Neuron (in vitro differentiated cells): ENCODE results near the gene TJP2.

Source experiments
- H2AFZ ChIP-seq: one replicate; pipeline ENCODE4 v1.6.1; 2013; ENCODE audit warnings: low read depth, mild to moderate bottlenecking, inconsistent platforms, low read length, moderate library complexity
- H3K27me3 ChIP-seq: one replicate; pipeline ENCODE4 v1.6.1; 2013; ENCODE audit warnings: low read length; ENCODE audit not compliant: insufficient read depth
- H3K36me3 ChIP-seq: one replicate; pipeline ENCODE4 v1.6.1; 2013; ENCODE audit warnings: low read length; ENCODE audit not compliant: insufficient read depth
- H3K4me1 ChIP-seq: one replicate; pipeline ENCODE4 v1.6.1; 2013; ENCODE audit warnings: low read length; ENCODE audit not compliant: insufficient read depth
- H3K4me3 ChIP-seq: 2 replicates; pipeline ENCODE4 v1.5.1; 2013; ENCODE audit warnings: mild to moderate bottlenecking, low read length, moderate library complexity
- H3K9me3 ChIP-seq: one replicate; pipeline ENCODE4 v1.6.1; 2013; ENCODE audit warnings: low read length

TJP2 gene

DNA sequence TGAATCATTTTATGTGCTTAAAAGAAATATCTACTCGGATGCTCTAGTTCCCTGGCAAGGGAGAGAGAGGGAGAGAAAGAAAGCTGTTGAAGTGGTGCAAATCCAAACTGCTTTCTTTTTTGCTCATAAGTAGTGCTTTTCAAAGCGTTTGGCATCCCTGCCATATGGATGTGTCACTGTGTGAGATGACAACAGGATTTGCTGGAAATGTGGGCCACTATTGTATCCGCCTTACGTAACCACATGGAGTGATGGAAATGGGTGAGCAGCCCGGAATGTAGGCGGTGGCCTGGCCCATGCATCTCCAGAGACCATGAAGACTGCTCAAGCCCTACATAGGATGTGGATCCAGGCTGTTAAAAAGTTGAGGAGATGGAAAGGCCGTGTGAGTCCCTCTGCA lies 30.8 kb downstream of the TJP2 start:
- H3K4me1 ChIP-seq = peaks cover 5% of the 10 kb centered on the region
- no peak overlapping the region for H2AFZ ChIP-seq
- H3K36me3 ChIP-seq = no peaks in the 10 kb centered on the region
- no peak overlapping the region for H3K4me3 ChIP-seq
- H3K9me3 ChIP-seq = no peaks in the 10 kb centered on the region
- no peaks in the 10 kb centered on the region for H3K27me3 ChIP-seq

DNA sequence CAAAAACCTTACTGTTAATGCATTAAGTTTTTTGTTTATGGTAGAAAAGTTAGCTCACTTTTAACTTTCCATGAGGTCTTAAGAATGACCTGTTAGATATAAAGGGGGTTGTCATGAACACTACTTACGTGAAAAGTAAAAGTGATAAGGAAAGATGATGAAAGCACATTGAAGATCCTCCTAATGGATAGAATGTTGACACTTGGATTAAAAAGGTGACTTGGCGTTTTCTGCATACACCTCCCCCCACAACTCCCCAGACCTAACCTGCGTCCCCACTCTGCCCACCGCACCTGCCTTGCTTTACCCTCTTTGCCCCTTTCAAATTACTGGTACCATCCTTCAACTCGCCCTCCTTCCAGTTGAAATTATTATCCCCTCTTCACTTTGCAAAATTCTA lies 32.0 kb downstream of the TJP2 start:
- Histone ChIP-seq H2AFZ (no peak overlapping the region), H3K27me3 (no peaks in the 10 kb centered on the region), H3K9me3 (no peaks in the 10 kb centered on the region), H3K4me1 (peaks cover 5% of the 10 kb centered on the region), H3K36me3 (no peaks in the 10 kb centered on the region), H3K4me3 (no peak overlapping the region)

DNA sequence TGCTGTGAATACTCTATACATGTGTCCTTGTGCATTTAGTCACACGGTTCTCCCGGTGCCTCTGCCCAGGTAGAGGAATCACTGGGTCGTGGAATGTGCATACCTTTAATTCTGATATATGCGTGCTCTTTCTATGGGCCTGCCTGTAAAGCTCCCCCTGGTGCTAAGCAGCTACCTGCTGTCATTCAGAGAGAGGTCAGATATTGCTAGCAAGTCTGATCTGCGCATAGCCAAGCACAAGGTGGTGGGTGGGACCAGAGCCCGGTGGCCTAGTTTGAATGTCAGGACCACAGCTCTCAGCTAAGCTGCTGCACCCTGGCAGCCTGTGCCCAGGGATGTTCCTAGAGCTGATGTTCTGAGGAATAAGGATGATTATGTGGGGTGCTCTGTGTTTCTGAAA lies 33.4 kb downstream of the TJP2 start:
- H3K9me3 ChIP-seq = no peaks in the 10 kb centered on the region
- no peak overlapping the region for H2AFZ ChIP-seq
- H3K4me1 ChIP-seq = peaks cover 5% of the 10 kb centered on the region
- H3K4me3 ChIP-seq = no peak overlapping the region
- H3K36me3 ChIP-seq = no peaks in the 10 kb centered on the region
- H3K27me3 ChIP-seq = no peaks in the 10 kb centered on the region

DNA sequence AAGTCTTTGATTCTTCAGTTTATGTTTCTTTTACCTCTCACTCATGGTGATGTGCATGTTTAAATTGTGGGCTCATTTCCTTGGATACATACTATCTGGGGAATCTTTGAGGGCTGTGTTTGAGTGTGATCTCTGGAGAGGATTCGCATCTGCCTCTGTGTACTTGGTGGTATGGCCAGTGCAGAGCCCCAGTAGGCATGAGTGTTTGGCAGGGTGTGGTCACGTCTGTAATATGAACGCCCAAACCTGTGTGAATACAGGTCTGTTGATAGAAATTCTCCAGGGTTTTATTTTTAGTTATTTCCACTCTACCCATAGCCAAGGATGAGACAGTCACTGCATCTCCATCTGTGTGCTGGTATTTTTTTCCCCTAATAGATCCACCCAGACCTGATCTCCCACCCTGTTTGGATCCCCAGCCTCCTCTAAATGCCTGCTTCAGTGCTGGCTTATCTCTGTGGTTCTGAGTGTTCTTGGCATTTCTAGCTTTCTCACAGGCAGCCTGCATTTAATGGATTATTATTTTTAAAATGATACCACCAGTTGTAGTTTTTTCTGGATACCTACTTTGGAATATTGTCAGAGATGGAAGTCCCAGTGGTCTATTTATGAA lies 37.5 kb downstream of the TJP2 start:
- no peak overlapping the region for H2AFZ ChIP-seq
- no peak overlapping the region for H3K4me3 ChIP-seq
- H3K27me3 ChIP-seq = no peaks in the 10 kb centered on the region
- H3K36me3 ChIP-seq = no peaks in the 10 kb centered on the region
- peaks cover 3% of the 10 kb centered on the region for H3K4me1 ChIP-seq
- H3K9me3 ChIP-seq = no peaks in the 10 kb centered on the region

DNA sequence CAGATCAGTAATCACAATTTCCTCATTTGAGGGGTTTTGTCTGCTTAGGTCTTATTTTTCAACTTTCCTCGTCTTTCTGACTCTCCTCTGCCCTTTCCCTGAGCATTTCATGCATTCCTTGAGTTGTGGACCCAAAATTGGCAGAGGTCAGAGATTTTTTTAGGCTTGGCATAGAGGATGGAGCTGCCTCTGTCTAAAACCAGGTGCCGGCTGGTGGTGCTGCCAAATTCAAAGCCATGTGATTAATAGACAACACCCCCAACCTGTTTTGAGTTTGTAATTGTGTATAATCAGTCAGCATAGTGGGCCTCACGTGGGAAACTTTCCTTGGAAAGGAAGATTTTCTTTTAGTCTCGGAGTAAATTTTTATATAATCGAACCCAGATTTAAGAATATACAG lies 39.6 kb downstream of the TJP2 start:
- peaks cover 3% of the 10 kb centered on the region for H3K4me1 ChIP-seq
- H2AFZ ChIP-seq = no peak overlapping the region
- H3K36me3 ChIP-seq = peaks cover 3% of the 10 kb centered on the region
- no peak overlapping the region for H3K4me3 ChIP-seq
- no peaks in the 10 kb centered on the region for H3K27me3 ChIP-seq
- peaks cover 1% of the 10 kb centered on the region for H3K9me3 ChIP-seq

DNA sequence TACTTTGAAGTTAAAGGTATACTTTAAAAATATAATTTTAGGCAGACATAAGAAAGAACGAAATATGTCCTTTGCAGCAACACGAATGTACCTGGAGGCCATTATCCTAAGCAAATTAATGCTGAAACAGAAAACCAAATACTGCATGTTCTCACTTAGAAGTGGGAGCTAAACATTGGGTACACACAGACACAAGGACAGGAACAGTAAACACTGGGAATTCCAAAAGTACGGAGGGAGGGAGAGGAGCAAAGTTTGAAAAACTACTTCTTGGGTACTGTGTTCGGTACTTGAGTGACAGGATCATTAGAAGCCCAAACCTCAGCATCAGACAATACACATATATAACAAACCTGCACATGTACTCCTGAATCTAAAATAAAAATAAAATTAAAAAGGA lies 40.9 kb downstream of the TJP2 start:
- H3K36me3 ChIP-seq = peaks cover 3% of the 10 kb centered on the region
- H2AFZ ChIP-seq = no peak overlapping the region
- H3K9me3 ChIP-seq = peaks cover 1% of the 10 kb centered on the region
- peaks cover 3% of the 10 kb centered on the region for H3K4me1 ChIP-seq
- no peaks in the 10 kb centered on the region for H3K27me3 ChIP-seq
- no peak overlapping the region for H3K4me3 ChIP-seq

DNA sequence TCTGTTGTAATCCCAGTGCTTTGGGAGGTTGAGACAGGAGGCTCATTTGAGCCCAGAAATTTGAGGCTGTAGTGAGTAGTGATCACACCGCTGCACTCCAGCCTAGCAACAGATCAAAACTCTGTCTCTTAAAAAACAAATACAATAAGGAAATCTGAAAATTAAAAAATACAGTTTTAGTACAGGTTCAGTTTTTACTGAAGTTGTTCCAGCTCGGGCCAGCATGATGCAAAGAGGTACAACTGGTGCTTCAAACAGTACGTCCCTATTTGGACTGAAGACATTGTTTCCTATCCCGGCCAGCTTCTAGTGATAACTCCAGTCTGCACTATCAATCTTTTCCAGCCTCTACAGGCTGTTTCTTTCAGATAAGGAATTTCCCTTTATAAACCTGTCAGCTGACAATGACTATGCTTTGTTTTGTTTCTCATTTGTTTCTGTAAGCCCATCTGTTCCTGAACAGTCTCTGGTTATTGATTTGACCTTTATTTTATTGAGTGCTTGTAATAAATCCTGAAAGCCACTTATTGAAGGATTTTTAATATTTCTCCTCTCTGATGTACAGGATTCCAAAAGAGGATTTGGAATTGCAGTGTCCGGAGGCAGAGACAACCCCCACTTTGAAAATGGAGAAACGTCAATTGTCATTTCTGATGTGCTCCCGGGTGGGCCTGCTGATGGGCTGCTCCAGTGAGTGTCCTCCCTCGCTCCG lies 41.9 kb downstream of the TJP2 start:
- Histone ChIP-seq H3K4me1 (peaks cover 3% of the 10 kb centered on the region), H3K4me3 (no peak overlapping the region), H3K36me3 (peaks cover 3% of the 10 kb centered on the region), H3K9me3 (peaks cover 1% of the 10 kb centered on the region), H3K27me3 (no peaks in the 10 kb centered on the region), H2AFZ (no peak overlapping the region)

DNA sequence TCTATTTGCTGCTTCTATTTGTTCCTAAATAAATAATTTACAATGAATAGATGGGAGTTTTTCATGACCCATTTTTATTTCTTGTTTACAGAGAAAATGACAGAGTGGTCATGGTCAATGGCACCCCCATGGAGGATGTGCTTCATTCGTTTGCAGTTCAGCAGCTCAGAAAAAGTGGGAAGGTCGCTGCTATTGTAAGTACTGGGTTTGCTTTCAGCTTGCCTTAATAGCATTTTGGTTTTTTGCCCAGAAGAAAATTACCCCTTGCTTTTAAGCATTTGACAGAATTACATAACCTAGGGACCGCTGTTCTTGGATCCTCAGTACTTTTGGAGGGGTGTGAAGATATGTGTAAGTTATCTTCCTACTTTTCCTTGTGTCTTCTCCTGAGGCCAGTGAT lies 44.1 kb downstream of the TJP2 start:
- Histone ChIP-seq H2AFZ (no peak overlapping the region), H3K4me3 (no peak overlapping the region), H3K27me3 (no peaks in the 10 kb centered on the region), H3K4me1 (peaks cover 3% of the 10 kb centered on the region), H3K9me3 (peaks cover 1% of the 10 kb centered on the region), H3K36me3 (peaks cover 7% of the 10 kb centered on the region)

DNA sequence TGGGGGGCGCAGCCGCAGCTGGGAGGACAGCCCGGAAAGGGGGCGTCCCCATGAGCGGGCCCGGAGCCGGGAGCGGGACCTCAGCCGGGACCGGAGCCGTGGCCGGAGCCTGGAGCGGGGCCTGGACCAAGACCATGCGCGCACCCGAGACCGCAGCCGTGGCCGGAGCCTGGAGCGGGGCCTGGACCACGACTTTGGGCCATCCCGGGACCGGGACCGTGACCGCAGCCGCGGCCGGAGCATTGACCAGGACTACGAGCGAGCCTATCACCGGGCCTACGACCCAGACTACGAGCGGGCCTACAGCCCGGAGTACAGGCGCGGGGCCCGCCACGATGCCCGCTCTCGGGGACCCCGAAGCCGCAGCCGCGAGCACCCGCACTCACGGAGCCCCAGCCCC lies 47.0 kb downstream of the TJP2 start:
- Histone ChIP-seq H3K4me3 (no peak overlapping the region), H2AFZ (no peak overlapping the region), H3K27me3 (no peaks in the 10 kb centered on the region), H3K36me3 (peaks cover 7% of the 10 kb centered on the region), H3K9me3 (peaks cover 1% of the 10 kb centered on the region), H3K4me1 (no peaks in the 10 kb centered on the region)

DNA sequence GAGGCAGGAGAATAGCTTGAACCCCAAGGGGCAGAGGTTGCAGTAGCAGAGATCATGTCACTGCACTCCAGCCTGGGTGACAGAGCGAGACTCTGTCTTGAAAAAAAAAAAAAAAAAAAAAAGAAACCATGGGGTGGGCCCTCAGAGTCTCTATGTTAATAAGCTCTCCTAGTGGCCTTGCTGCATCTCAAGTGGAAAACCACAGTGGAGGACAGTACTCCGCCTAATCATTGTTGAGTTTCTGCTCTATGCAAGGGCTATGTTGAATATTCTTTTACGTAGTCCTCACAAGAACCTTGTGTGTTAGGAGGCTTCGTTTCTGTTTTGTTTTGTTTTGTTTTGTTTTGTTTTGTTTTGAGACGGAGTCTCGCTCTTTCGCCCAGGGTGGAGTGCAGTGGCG lies 48.9 kb downstream of the TJP2 start:
- Histone ChIP-seq H3K4me1 (peaks cover 3% of the 10 kb centered on the region), H3K36me3 (peaks cover 7% of the 10 kb centered on the region), H3K4me3 (no peak overlapping the region), H3K27me3 (no peaks in the 10 kb centered on the region), H3K9me3 (no peaks in the 10 kb centered on the region), H2AFZ (no peak overlapping the region)

DNA sequence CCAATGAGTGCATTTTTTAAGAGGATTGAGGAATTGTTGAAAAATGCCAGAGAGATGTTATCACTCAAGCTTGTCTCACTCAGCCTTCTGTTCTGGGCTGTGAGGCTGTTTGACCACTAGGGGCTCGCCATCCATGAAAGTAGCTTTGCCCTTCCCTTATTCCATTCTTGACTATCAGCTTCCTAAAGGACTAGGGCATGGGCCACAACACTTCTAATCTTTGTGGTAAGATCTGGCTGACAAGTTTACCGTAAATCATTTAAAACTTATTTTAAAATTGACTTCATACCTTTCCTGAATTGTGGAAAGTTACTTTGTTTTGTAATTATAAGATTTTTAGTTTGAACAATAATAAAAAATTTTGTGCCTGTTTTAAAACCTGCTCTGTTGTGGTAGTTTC lies 49.5 kb downstream of the TJP2 start:
- no peaks in the 10 kb centered on the region for H3K9me3 ChIP-seq
- H3K4me1 ChIP-seq = peaks cover 6% of the 10 kb centered on the region
- peaks cover 9% of the 10 kb centered on the region for H3K36me3 ChIP-seq
- H3K4me3 ChIP-seq = no peak overlapping the region
- no peak overlapping the region for H2AFZ ChIP-seq
- no peaks in the 10 kb centered on the region for H3K27me3 ChIP-seq

DNA sequence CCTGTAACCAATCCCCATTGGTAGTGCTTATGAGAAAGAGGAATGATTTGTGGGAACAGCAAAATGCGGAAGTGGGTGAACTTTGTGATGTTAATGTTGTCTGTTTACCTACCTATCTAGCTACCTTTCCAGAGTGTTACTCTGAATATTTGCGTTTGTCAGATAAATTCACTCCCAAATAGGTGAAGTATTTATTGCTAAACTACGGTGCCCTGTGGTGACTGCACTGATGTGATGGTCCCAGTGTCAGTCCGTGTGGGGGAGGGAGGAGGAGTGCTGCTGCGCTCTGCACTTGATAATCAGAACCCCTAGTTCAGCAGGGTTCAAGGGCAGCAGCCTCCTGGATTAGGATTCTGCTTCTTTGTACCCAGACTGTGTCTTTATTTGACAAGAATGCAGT lies 55.3 kb downstream of the TJP2 start:
- H3K4me1 ChIP-seq = peaks cover 31% of the 10 kb centered on the region
- no peak overlapping the region for H3K4me3 ChIP-seq
- H3K9me3 ChIP-seq = no peaks in the 10 kb centered on the region
- H3K27me3 ChIP-seq = no peaks in the 10 kb centered on the region
- peaks cover 5% of the 10 kb centered on the region for H3K36me3 ChIP-seq
- no peak overlapping the region for H2AFZ ChIP-seq

DNA sequence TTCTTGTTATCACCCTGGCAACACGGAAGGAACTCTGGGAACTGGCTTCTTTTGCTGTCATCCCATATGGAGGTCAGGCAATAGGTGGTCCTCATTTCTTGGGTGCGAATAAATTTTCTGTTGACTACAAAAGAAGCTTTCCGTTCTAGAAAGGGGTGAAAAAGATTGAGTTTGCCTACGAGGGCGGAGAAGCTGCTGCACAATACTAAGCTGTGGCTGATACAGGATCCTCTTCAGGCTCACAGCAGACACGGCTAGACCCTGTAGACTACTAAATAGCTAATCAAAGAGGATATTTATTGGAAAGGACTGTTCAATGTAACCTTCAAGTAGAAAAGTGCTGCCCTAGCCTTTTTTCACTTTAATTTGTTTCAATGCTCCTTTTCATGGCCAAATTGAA lies 58.1 kb downstream of the TJP2 start:
- Histone ChIP-seq H3K4me1 (peaks cover 31% of the 10 kb centered on the region), H3K27me3 (no peaks in the 10 kb centered on the region), H3K9me3 (no peaks in the 10 kb centered on the region), H3K36me3 (peaks cover 8% of the 10 kb centered on the region), H3K4me3 (no peak overlapping the region), H2AFZ (no peak overlapping the region)

DNA sequence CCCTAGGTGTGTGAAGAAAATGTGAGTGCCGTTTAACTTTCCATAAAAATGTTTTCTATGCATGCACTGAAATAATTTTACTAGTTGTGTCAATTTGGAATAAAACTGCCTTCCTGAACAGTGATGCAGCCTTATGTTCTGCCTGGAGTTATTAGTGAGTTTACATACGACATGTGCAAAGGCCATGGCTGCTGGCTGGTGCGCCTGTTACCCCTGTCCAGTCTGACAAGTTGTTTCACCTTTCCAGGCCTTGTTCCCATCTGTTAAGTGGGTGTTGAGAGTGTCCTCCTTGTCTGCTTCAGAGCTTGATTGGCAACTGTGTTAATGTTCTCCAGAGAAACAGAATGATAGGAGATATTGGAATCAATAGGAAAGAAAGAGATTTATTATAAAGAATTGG lies 60.6 kb downstream of the TJP2 start:
- H3K27me3 ChIP-seq = no peaks in the 10 kb centered on the region
- H3K4me3 ChIP-seq = no peak overlapping the region
- no peaks in the 10 kb centered on the region for H3K9me3 ChIP-seq
- H2AFZ ChIP-seq = no peak overlapping the region
- H3K4me1 ChIP-seq = peaks cover 18% of the 10 kb centered on the region
- H3K36me3 ChIP-seq = peaks cover 10% of the 10 kb centered on the region
